Liver (tissue), 9 donors: ENCODE measurements around the gene OPN1SW. TPM values are rescaled to one million over a fixed set of nuclear protein-coding genes. Genes with fewer than 3 reads are reported as not detected.

ENCODE experiments used
- DNase-seq: peaks from one replicate; pipeline ENCODE4 v3.0.0-alpha.2; 2017; ENCODE audit warnings: low spot score
- H3K27ac ChIP-seq, 2 donors: one replicate each; pipeline ENCODE4 v1.7.0; 2013; ENCODE audit warnings: inconsistent platforms in 2 of 2, low read length in 2 of 2, control low read depth in 1 of 2, low read depth in 1 of 2, mild to moderate bottlenecking in 1 of 2
- H3K27me3 ChIP-seq, 4 donors: one replicate each; pipeline versions ENCODE4 v1.6.1 to v1.7.0; 2013; ENCODE audit warnings: low read length in 3 of 4, inconsistent platforms in 1 of 4, mild to moderate bottlenecking in 1 of 4, moderate library complexity in 1 of 4; ENCODE audit not compliant: control insufficient read depth in 4 of 4, insufficient read depth in 4 of 4
- H3K36me3 ChIP-seq, 4 donors: one replicate each; pipeline versions ENCODE4 v1.6.1 to v1.7.0; 2013; ENCODE audit warnings: low read length in 3 of 4, mild to moderate bottlenecking in 3 of 4, low read depth in 1 of 4, moderate library complexity in 1 of 4; ENCODE audit not compliant: control insufficient read depth in 4 of 4, insufficient read depth in 3 of 4
- H3K4me1 ChIP-seq, 4 donors: one replicate each; pipeline versions ENCODE4 v1.6.1 to v1.7.0; 2013; ENCODE audit warnings: low read length in 3 of 4, mild to moderate bottlenecking in 3 of 4, moderate library complexity in 1 of 4; ENCODE audit not compliant: control insufficient read depth in 4 of 4, insufficient read depth in 4 of 4
- H3K4me3 ChIP-seq, 3 donors: one replicate each; pipeline versions ENCODE4 v1.6.1 to v1.7.0; 2013; ENCODE audit warnings: low read length in 3 of 3, control low read depth in 1 of 3, low read depth in 1 of 3, mild to moderate bottlenecking in 1 of 3
- H3K9ac ChIP-seq, 2 donors: one replicate each; pipeline ENCODE4 v1.7.0; 2013; ENCODE audit warnings: low read length in 2 of 2, mild to moderate bottlenecking in 2 of 2, moderate library complexity in 2 of 2, control low read depth in 1 of 2, low read depth in 1 of 2
- H3K9me3 ChIP-seq, 4 donors: one replicate each; pipeline versions ENCODE4 v1.6.1 to v1.7.0; 2013; ENCODE audit warnings: low read length in 3 of 4; ENCODE audit not compliant: control insufficient read depth in 4 of 4
- ATF3 ChIP-seq: IDR thresholded peaks from 2 replicates; pipeline ENCODE4 v1.6.1; 2016; ENCODE audit warnings: antibody characterized with exemption
- FOXA1 ChIP-seq: IDR thresholded peaks from 2 replicates; pipeline ENCODE4 v1.6.1; 2016; ENCODE audit warnings: antibody characterized with exemption
- FOXA2 ChIP-seq: IDR thresholded peaks from 2 replicates; pipeline ENCODE4 v1.6.1; 2016; ENCODE audit warnings: antibody characterized with exemption
- GABPA ChIP-seq, 2 donors: IDR thresholded peaks in 1 of 2; conservative IDR thresholded peaks in 1 of 2; 2 replicates each; pipeline ENCODE4 v1.6.1; 2016; ENCODE audit warnings: antibody characterized with exemption in 2 of 2, mild to moderate bottlenecking in 1 of 2, moderate library complexity in 1 of 2
- HNF4A ChIP-seq, 2 donors: conservative IDR thresholded peaks; 2 replicates each; pipeline ENCODE4 v1.6.1; 2016; ENCODE audit warnings: antibody characterized with exemption in 2 of 2, mild to moderate bottlenecking in 2 of 2
- HNF4G ChIP-seq: IDR thresholded peaks from 2 replicates; pipeline ENCODE4 v1.6.1; 2016; ENCODE audit warnings: antibody characterized with exemption
- JUND ChIP-seq, 2 donors: IDR thresholded peaks; 2 replicates each; pipeline ENCODE4 v1.6.1; 2016; ENCODE audit warnings: antibody characterized with exemption in 2 of 2
- NR2F2 ChIP-seq: IDR thresholded peaks from 2 replicates; pipeline ENCODE4 v1.6.1; 2016; ENCODE audit warnings: antibody characterized with exemption
- RAD21 ChIP-seq, 2 donors: IDR thresholded peaks; 2 replicates each; pipeline ENCODE4 v1.6.1; 2016; ENCODE audit warnings: antibody characterized with exemption in 2 of 2, mild to moderate bottlenecking in 2 of 2
- WGBS: extraction: QIAGEN DNeasy Blood & Tissue Kit; methylation state at CpG from one replicate; pipeline ENCODE4 v1.1.7; 2013; 5-methylcytosine and 5-hydroxymethylcytosine counted together
- polyA plus RNA-seq, 2 donors: library from polyadenylated mRNA; stranded (reverse) in 1 of 2; unstranded in 1 of 2; fragments of 200-250 nt in 1 of 2; fragments of >200 nt in 1 of 2; fragmentation: Nextera tagmentation in 1 of 2; extraction: Ambion mirVana in 1 of 2; gene quantifications; one replicate each; pipeline versions ENCODE4 v1.2.1 to v1.2.3, GENCODE V29; 2013 to 2015
- total RNA-seq, 2 donors: library from RNA; depleted of rRNA; stranded (reverse); fragments of >200 nt; gene quantifications; one replicate each; pipeline ENCODE4 v1.2.3, GENCODE V29; 2014
- TF ChIP-seq, protein P1 (sequence below): IDR thresholded peaks from 2 replicates; pipeline ENCODE4 v1.6.1; 2016; ENCODE audit warnings: antibody characterized with exemption, mild to moderate bottlenecking
- TF ChIP-seq, protein P2 (sequence below): IDR thresholded peaks from 2 replicates; pipeline ENCODE4 v1.6.1; 2016; ENCODE audit warnings: antibody characterized with exemption
- TF ChIP-seq, protein P3 (sequence below): IDR thresholded peaks from 2 replicates; pipeline ENCODE4 v1.6.1; 2016; ENCODE audit warnings: antibody characterized with exemption
- TF ChIP-seq, protein P4 (sequence below): fragments of 150-350 bp; IDR thresholded peaks from 2 replicates; pipeline ENCODE4 v1.5.1; 2017; ENCODE audit warnings: improper control_type of control experiment, low read depth, low read length; ENCODE audit not compliant: missing input control
- donor health status: healthy.
- donor health status: healthy.
- donor health status: healthy.
- donor health status: healthy.
- donor health status: healthy.

Gene OPN1SW
- total and polyA plus RNA-seq, 4 donors, result 0.29 TPM; not detected in 3

- Histone ChIP-seq H3K36me3 (peaks cover 0 to 2% (median 0%) of the 10 kb centered on the region in 4 donors), H3K27ac (no peak overlapping the region), H3K9me3 (no peaks in the 10 kb centered on the region), H3K27me3 (no peaks in the 10 kb centered on the region), H3K9ac (no peak overlapping the region), H3K4me3 (no peak overlapping the region), H3K4me1 (peaks cover 6 to 29% (median 18%) of the 10 kb centered on the region in 4 donors)
- TF ChIP-seq JUND (IDR thresholded peaks at IDR 0.05) (no peak), FOXA1 (no peak), HNF4G (no peak), NR2F2 (no peak), FOXA2 (no peak), GABPA (IDR thresholded peaks at IDR 0.05 in 1 of 2, conservative IDR thresholded peaks at IDR 0.05 in 1 of 2) (no peak)
- TF ChIP-seq, protein P1, sequence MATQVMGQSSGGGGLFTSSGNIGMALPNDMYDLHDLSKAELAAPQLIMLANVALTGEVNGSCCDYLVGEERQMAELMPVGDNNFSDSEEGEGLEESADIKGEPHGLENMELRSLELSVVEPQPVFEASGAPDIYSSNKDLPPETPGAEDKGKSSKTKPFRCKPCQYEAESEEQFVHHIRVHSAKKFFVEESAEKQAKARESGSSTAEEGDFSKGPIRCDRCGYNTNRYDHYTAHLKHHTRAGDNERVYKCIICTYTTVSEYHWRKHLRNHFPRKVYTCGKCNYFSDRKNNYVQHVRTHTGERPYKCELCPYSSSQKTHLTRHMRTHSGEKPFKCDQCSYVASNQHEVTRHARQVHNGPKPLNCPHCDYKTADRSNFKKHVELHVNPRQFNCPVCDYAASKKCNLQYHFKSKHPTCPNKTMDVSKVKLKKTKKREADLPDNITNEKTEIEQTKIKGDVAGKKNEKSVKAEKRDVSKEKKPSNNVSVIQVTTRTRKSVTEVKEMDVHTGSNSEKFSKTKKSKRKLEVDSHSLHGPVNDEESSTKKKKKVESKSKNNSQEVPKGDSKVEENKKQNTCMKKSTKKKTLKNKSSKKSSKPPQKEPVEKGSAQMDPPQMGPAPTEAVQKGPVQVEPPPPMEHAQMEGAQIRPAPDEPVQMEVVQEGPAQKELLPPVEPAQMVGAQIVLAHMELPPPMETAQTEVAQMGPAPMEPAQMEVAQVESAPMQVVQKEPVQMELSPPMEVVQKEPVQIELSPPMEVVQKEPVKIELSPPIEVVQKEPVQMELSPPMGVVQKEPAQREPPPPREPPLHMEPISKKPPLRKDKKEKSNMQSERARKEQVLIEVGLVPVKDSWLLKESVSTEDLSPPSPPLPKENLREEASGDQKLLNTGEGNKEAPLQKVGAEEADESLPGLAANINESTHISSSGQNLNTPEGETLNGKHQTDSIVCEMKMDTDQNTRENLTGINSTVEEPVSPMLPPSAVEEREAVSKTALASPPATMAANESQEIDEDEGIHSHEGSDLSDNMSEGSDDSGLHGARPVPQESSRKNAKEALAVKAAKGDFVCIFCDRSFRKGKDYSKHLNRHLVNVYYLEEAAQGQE, result no peak
- TF ChIP-seq, protein P2, sequence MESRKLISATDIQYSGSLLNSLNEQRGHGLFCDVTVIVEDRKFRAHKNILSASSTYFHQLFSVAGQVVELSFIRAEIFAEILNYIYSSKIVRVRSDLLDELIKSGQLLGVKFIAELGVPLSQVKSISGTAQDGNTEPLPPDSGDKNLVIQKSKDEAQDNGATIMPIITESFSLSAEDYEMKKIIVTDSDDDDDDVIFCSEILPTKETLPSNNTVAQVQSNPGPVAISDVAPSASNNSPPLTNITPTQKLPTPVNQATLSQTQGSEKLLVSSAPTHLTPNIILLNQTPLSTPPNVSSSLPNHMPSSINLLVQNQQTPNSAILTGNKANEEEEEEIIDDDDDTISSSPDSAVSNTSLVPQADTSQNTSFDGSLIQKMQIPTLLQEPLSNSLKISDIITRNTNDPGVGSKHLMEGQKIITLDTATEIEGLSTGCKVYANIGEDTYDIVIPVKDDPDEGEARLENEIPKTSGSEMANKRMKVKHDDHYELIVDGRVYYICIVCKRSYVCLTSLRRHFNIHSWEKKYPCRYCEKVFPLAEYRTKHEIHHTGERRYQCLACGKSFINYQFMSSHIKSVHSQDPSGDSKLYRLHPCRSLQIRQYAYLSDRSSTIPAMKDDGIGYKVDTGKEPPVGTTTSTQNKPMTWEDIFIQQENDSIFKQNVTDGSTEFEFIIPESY, result no peak
- WGBS, result 94% methylated on average over 7 of the region's 7 CpGs
- DNase-seq, result no peak
These were observed 32.4 kb downstream of the OPN1SW start for GRCh38 chr7:128743112-128743772.

DNA sequence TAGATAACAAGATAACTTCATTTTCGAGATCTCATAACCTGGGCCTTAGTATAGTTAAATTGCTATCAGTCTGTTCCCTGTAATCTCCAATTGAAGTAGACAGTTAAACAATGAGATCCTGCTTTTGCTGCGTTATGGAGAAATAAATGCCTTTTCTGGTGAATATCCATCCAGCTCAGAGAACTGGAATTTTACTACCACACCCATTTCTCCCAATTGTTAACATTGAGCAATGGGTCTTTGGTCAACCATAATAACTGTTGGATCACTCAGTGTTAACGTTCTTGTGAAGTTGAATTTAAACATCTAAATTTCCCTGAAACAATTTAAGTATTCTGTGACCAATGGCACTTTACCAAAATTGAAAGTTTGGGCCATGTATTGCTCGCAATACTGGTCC, 33.4 kb downstream of the OPN1SW start:
- H3K9me3 ChIP-seq, result no peaks in the 10 kb centered on the region
- 68% methylated on average over 4 of the region's 4 CpGs for WGBS
- no peak for DNase-seq
- no peaks in the 10 kb centered on the region for H3K27me3 ChIP-seq
- H3K4me1 ChIP-seq, result peaks cover 2 to 29% (median 18%) of the 10 kb centered on the region in 4 donors
- H3K36me3 ChIP-seq, result no peaks in the 10 kb centered on the region
- TF ChIP-seq, protein P1, result no peak
- TF ChIP-seq, protein P3, sequence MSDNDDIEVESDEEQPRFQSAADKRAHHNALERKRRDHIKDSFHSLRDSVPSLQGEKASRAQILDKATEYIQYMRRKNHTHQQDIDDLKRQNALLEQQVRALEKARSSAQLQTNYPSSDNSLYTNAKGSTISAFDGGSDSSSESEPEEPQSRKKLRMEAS, result no peak
- TF ChIP-seq FOXA2, result no peak
- TF ChIP-seq ATF3, result no peak
- TF ChIP-seq, protein P4, sequence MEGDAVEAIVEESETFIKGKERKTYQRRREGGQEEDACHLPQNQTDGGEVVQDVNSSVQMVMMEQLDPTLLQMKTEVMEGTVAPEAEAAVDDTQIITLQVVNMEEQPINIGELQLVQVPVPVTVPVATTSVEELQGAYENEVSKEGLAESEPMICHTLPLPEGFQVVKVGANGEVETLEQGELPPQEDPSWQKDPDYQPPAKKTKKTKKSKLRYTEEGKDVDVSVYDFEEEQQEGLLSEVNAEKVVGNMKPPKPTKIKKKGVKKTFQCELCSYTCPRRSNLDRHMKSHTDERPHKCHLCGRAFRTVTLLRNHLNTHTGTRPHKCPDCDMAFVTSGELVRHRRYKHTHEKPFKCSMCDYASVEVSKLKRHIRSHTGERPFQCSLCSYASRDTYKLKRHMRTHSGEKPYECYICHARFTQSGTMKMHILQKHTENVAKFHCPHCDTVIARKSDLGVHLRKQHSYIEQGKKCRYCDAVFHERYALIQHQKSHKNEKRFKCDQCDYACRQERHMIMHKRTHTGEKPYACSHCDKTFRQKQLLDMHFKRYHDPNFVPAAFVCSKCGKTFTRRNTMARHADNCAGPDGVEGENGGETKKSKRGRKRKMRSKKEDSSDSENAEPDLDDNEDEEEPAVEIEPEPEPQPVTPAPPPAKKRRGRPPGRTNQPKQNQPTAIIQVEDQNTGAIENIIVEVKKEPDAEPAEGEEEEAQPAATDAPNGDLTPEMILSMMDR, result no peak
- TF ChIP-seq, protein P2, result no peak
- no peak for TF ChIP-seq HNF4A (conservative IDR thresholded peaks at IDR 0.05)
- no peak for TF ChIP-seq RAD21 (IDR thresholded peaks at IDR 0.05)
- TF ChIP-seq NR2F2, result no peak
- no peak for TF ChIP-seq JUND (IDR thresholded peaks at IDR 0.05)
- H3K9ac ChIP-seq, result no peak overlapping the region
- no peak overlapping the region for H3K4me3 ChIP-seq
- no peak overlapping the region for H3K27ac ChIP-seq
